GM12872 (cell line): ENCODE results near the gene DUSP7.

ENCODE experiments used
- CTCF ChIP-seq: IDR thresholded peaks from 3 replicates; pipeline ENCODE4 v1.5.1; 2011; ENCODE audit warnings: low read depth, mild to moderate bottlenecking, low read length, moderate library complexity; ENCODE audit not compliant: insufficient read depth

The DUSP7 gene

GRCh38 chr3:52094571-52095485, 38.5 kb upstream of the DUSP7 start:
- TF ChIP-seq CTCF: no peak

- TF ChIP-seq CTCF: no peak
Measured at GRCh38 chr3:52093756-52094545, 37.6 kb upstream of the DUSP7 start.

GRCh38 chr3:52092891-52093290, 36.5 kb upstream of the DUSP7 start:
- no peak for TF ChIP-seq CTCF

GRCh38 chr3:52092271-52092660, 35.9 kb upstream of the DUSP7 start:
- TF ChIP-seq CTCF: no peak

GRCh38 chr3:52091586-52092270, 35.4 kb upstream of the DUSP7 start:
- TF ChIP-seq CTCF: no peak

- TF ChIP-seq CTCF: no peak
Measured at GRCh38 chr3:52090933-52091468, 34.6 kb upstream of the DUSP7 start.
